ENCODE data around the gene TRIM24. TPM values are rescaled to one million over a fixed set of nuclear protein-coding genes. Genes with fewer than 3 reads are reported as not detected.

The TRIM24 gene
- total and polyA plus RNA-seq, 2 of the 13 experiments (the other 11 are each of a cell fraction or from before 2014, with no cell fraction given): 100 to 106 TPM

- TF ChIP-seq ATF4 (CRISPR knock-in tag; IDR thresholded peaks at IDR 0.05): peak in 1 of 2 experiments; percentile 88; a peak in 2 of 4 replicates
- no peak for TF ChIP-seq SMARCE1 (IDR thresholded peaks at IDR 0.05; ENCODE audit: borderline replicate concordance)
- TF ChIP-seq ZZZ3 (CRISPR knock-in tag; IDR thresholded peaks at IDR 0.05; ENCODE audit: borderline replicate concordance): no peak
- TF ChIP-seq USF2 (IDR thresholded peaks at IDR 0.05; ENCODE audit: low read depth, low read length): no peak
- no peak for TF ChIP-seq USF2 (CRISPR knock-in tag; IDR thresholded peaks at IDR 0.05; ENCODE audit: borderline replicate concordance)
- no peak for TF ChIP-seq REL (CRISPR knock-in tag; conservative IDR thresholded peaks at IDR 0.05)
- TF ChIP-seq ZNF800 (CRISPR knock-in tag; IDR thresholded peaks at IDR 0.05): peak; percentile 40; the same call in 1 of the 2 replicates
- peak; percentile 49; the same call in 1 of the 2 replicates for TF ChIP-seq ZNF343 (CRISPR knock-in tag; IDR thresholded peaks at IDR 0.05)
- no peak for TF ChIP-seq KDM5B (CRISPR knock-in tag; IDR thresholded peaks at IDR 0.05; ENCODE audit: borderline replicate concordance)
- TF ChIP-seq ISX (CRISPR knock-in tag; conservative IDR thresholded peaks at IDR 0.05): no peak
- no peak for TF ChIP-seq TCF7L2 (IDR thresholded peaks at IDR 0.05; ENCODE audit: low read depth, low read length)
- peak; percentile 26; the same call in 1 of the 2 replicates for TF ChIP-seq SP5 (CRISPR knock-in tag; IDR thresholded peaks at IDR 0.05; ENCODE audit: borderline replicate concordance, low read depth)
- 0 out of 2 replicates have a peak, but pooled peaks have one; percentile 53 for TF ChIP-seq SNAPC5 (CRISPR knock-in tag; IDR thresholded peaks at IDR 0.05; ENCODE audit: borderline replicate concordance)
- TF ChIP-seq BCL3 (CRISPR knock-in tag; IDR thresholded peaks at IDR 0.05): no peak
- peak; percentile 91 for TF ChIP-seq ERF (CRISPR knock-in tag; IDR thresholded peaks at IDR 0.05)
- TF ChIP-seq, protein P1, sequence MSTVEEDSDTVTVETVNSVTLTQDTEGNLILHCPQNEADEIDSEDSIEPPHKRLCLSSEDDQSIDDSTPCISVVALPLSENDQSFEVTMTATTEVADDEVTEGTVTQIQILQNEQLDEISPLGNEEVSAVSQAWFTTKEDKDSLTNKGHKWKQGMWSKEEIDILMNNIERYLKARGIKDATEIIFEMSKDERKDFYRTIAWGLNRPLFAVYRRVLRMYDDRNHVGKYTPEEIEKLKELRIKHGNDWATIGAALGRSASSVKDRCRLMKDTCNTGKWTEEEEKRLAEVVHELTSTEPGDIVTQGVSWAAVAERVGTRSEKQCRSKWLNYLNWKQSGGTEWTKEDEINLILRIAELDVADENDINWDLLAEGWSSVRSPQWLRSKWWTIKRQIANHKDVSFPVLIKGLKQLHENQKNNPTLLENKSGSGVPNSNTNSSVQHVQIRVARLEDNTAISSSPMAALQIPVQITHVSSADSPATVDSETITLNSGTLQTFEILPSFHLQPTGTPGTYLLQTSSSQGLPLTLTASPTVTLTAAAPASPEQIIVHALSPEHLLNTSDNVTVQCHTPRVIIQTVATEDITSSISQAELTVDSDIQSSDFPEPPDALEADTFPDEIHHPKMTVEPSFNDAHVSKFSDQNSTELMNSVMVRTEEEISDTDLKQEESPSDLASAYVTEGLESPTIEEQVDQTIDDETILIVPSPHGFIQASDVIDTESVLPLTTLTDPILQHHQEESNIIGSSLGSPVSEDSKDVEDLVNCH (CRISPR knock-in tag; IDR thresholded peaks at IDR 0.05): no peak
- TF ChIP-seq ZFP41 (CRISPR knock-in tag; IDR thresholded peaks at IDR 0.05; ENCODE audit: borderline replicate concordance): no peak
- no peak for TF ChIP-seq CENPT (CRISPR knock-in tag; IDR thresholded peaks at IDR 0.05; ENCODE audit: low read depth)
- no peak; the same call in 1 of the 2 replicates for TF ChIP-seq HOXA9 (CRISPR knock-in tag; IDR thresholded peaks at IDR 0.05; ENCODE audit: borderline replicate concordance)
- TF ChIP-seq ZNF780A (CRISPR knock-in tag; IDR thresholded peaks at IDR 0.05): peak; percentile 77; the same call in 1 of the 2 replicates
These were observed 105.5 kb downstream of the TRIM24 start (continued) for GRCh38 chr7:138565451-138566114.
